ENCODE measurements around the gene DDAH2. TPM values are rescaled to one million over a fixed set of nuclear protein-coding genes. Genes with fewer than 3 reads are reported as not detected.

DDAH2 gene
- total RNA-seq, 1 donor from 2014 or later: 12.2 TPM

- intact Hi-C loops (cut with micrococcal nuclease): no loop called here
Observed at GRCh38 chr6:31691564-31692108, 37.5 kb downstream of the DDAH2 start.

DNA sequence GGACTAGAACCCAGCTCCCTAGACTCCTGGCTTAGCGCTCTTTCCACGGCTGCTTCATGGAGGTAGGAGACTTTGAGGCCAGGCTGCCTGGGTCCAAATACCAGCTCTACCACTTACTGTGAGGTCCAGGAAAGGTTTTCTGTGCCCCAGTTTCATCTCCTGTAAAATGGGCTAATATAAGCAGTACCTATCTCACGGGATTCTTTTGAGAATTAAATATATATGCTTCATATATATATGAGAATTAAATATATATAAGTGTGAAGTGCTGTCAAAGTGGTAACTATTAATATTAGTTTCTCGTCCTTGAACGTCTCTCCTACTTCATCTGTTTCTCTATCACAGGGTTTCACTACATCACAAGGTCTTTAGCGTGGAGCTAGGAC is 38.0 kb downstream of the DDAH2 start:
- intact Hi-C loops (cut with micrococcal nuclease): no loop called here

GRCh38 chr6:31690231-31691077 is 38.6 kb downstream of the DDAH2 start:
- intact Hi-C loops (cut with micrococcal nuclease): no loop called here

- intact Hi-C loops (cut with micrococcal nuclease): no loop called here
Observed at GRCh38 chr6:31689249-31690110, 39.6 kb downstream of the DDAH2 start.

DNA sequence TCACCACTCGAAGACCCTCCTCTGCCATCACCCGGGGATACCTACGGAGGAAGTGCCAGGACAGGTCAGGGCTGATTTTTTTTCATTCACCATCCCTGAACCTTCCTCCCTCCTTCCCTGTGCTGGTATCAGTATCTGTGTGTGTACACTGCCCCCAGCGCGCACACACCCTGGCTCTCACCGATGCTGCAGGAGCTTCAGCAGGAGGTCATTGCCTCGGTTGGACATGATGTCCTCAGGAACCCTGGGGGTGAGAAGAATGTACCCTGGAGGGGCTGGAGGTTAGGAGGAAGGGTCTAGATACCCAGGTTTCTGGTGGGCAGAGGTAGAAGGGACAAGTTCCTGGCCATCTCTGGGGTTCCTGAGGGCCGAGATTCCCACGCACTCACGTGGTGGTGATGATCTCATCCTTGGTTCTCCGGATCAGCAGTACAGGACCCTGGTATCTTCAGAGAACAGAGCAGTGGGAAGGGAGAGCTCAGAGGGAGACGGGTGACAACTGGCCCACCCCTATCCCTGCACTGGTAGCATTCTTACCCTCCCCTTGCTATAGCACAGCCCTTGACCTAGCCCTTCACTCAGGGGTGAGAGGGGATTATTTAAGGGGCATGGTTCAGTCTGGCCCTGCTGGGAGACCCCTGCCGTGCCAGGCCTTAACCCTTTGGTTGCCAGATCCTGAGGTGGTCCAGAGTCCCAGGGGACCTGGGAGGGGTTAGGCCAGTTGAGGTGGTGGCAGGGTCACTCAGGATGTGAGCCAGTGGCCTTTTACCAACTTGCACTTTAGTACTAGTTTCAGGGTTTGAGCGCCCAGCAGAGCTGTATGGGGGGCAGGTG is 41.0 kb downstream of the DDAH2 start:
- intact Hi-C loops (cut with micrococcal nuclease): no loop called here

DNA sequence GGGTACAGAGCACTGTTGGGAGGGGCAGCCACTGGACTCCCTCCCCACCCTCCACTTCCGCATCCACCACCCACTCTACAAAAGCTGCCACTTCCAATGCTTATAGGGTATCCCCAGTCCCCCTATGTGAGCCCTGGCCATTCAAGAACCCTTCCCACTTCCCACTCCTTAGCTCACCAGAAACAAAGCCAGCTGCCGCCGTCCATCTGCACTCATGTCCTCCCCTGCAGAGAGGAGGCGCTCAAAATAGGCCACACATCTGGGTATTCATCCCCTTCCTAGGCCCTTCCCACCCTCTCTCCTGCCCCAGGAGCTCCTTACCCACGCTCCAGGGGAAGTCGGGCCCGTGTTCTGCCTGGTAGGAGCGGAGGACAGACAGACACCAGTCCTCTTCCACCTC is 41.8 kb downstream of the DDAH2 start:
- intact Hi-C loops (cut with micrococcal nuclease): no loop called here

DNA sequence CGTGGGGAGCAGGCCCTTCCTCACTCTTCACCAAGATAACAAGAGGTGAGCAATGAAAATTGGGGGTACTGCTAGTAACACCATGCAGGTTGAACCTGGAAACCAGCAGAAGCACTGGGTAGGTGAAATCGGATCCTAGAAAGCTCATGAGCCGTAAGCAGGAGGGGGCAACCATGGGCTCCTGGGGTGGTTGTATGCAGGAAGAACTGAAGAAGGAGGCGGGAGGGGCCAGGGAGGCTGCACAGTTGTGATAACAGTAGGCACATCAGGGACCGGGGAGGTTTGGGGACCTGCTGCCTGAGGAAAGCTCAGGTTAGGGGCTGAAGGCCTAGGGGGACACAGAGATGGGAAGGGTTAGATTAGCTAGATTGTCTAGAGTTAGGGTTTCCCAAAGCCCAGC is 42.6 kb downstream of the DDAH2 start:
- intact Hi-C loops (cut with micrococcal nuclease): no loop called here

- intact Hi-C loops (cut with micrococcal nuclease): no loop called here
Observed at GRCh38 chr6:31683591-31683990, 45.5 kb downstream of the DDAH2 start.

DNA sequence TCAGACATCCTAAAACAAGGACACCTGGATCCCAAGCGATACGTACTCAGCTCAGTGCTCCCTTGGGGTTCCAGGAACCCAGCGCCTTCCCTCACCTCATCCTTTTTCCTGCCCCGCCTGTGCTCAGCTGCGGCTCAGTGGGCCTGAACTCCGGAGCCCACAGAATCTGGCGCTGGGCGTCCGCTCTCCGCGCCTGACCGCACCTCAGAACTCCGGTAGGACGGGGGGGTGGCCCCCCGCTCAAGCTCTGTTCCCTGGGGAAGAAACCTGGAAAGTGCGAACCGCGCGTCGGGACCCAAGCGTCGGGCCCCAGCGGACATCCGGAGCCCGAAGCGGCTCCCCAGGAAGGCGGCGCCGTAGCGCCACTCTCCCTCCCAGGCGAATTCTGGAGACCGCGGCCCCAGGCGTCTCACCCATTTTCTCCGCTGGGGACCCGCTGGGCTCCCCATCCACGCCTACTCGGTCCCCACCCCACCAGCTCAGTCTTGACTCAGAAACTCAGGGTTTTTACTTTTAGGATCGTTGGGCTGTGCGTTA is 47.9 kb downstream of the DDAH2 start:
- intact Hi-C loops (cut with micrococcal nuclease): loop anchor here (1.0 kb wide), 2 partner anchors 21 to 88 kb away; no protein-coding TSS in a partner anchor

- intact Hi-C loops (cut with micrococcal nuclease): loop anchor here (1.0 kb wide), 6 partner anchors 15 to 183 kb away; partner anchors contain the start of gene DDAH2
Observed at GRCh38 chr6:31680226-31681134, 48.6 kb downstream of the DDAH2 start, which contains the start of gene LY6G5C. LY6G5C (minus strand) TSS chr6:31681067; CDS start chr6:31680373, 694 bp downstream.

DNA sequence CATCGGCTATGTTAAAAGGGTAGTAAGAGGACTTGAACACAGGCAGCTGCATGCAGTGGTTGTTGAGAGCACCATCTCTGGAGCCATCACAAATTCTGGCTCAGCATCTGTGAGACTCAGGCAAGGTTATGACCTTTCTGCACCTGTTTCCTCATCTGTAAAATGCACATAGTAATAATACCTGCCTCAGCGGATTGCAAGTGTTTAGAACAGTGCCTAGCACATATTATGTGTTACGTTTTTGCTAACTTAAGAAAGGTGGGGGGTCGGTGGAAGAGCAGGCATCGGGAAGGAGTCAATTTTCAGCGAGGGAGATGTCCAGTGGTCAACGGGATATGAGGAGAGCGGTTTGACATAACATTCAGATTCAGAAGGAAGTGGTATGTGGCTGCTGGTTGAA is 51.1 kb downstream of the DDAH2 start:
- intact Hi-C loops (cut with micrococcal nuclease): no loop called here

Other genes starting within 250 kb of the DDAH2 start
- 55.3 and 58.5 TPM in 2 replicates for gene MICB, start 231.2 kb downstream of the DDAH2 start, total RNA-seq
- not detected in 2 replicates for gene MCCD1, start 200.3 kb downstream of the DDAH2 start, total RNA-seq
- 422 and 431 TPM in 2 replicates for gene DDX39B, start 187.3 kb downstream of the DDAH2 start, total RNA-seq
- 1.2 and 1.4 TPM in 2 replicates for gene ATP6V1G2, start 182.7 kb downstream of the DDAH2 start, total RNA-seq
- gene NFKBIL1, start 181.7 kb downstream of the DDAH2 start, total RNA-seq: 14.5 and 16.4 TPM in 2 replicates
- gene LTA, start 157.0 kb downstream of the DDAH2 start, total RNA-seq: 204 and 212 TPM in 2 replicates
- gene TNF, start 153.7 kb downstream of the DDAH2 start, total RNA-seq: 171 and 172 TPM in 2 replicates
- 2,430 and 2,468 TPM in 2 replicates for gene LTB, start 146.9 kb downstream of the DDAH2 start, total RNA-seq
- 149 and 171 TPM in 2 replicates for gene LST1, start 143.0 kb downstream of the DDAH2 start, total RNA-seq
- 48.5 and 52.7 TPM in 2 replicates for gene NCR3, start 136.3 kb downstream of the DDAH2 start, total RNA-seq
- 47.7 and 54.0 TPM in 2 replicates for gene AIF1, start 114.1 kb downstream of the DDAH2 start, total RNA-seq
- 230 and 237 TPM in 2 replicates for gene PRRC2A, start 108.6 kb downstream of the DDAH2 start, total RNA-seq
- 262 and 284 TPM in 2 replicates for gene BAG6, start 76.6 kb downstream of the DDAH2 start, total RNA-seq
- gene APOM, start 73.4 kb downstream of the DDAH2 start, total RNA-seq: 1.9 and 2.0 TPM in 2 replicates
- gene C6orf47, start 68.5 kb downstream of the DDAH2 start, total RNA-seq: 24.7 and 25.7 TPM in 2 replicates
- gene GPANK1, start 64.3 kb downstream of the DDAH2 start, total RNA-seq: 29.3 and 30.0 TPM in 2 replicates
- 219 and 224 TPM in 2 replicates for gene CSNK2B, start 63.2 kb downstream of the DDAH2 start, total RNA-seq
- gene LY6G5B, start 59.3 kb downstream of the DDAH2 start, total RNA-seq: 27.5 and 29.1 TPM in 2 replicates
- gene LY6G5C, start 48.2 kb downstream of the DDAH2 start, total RNA-seq: 6.3 TPM in 2 replicates
- 53.6 and 59.7 TPM in 2 replicates for gene ABHD16A, start 26.0 kb downstream of the DDAH2 start, total RNA-seq
- not detected in 2 replicates for gene LY6G6F, start 22.4 kb downstream of the DDAH2 start, total RNA-seq
- gene LY6G6D, start 14.0 kb downstream of the DDAH2 start, total RNA-seq: not detected in 2 replicates
- 0.41 TPM in 1 of 2 replicates, not detected in the other for gene LY6G6C, start 7.6 kb downstream of the DDAH2 start, total RNA-seq
- gene MPIG6B, start 5.9 kb downstream of the DDAH2 start, total RNA-seq: not detected in 2 replicates
- gene CLIC1, start 7.2 kb upstream of the DDAH2 start, total RNA-seq: 517 and 529 TPM in 2 replicates
- gene MSH5, start 10.7 kb upstream of the DDAH2 start, total RNA-seq: 47.8 and 51.5 TPM in 2 replicates
- gene SAPCD1, start 33.4 kb upstream of the DDAH2 start, total RNA-seq: 12.2 and 12.8 TPM in 2 replicates
- gene VWA7, start 48.0 kb upstream of the DDAH2 start, total RNA-seq: 6.0 and 6.2 TPM in 2 replicates
- 77.4 and 78.9 TPM in 2 replicates for gene VARS1, start 66.5 kb upstream of the DDAH2 start, total RNA-seq
- 85.4 and 89.3 TPM in 2 replicates for gene LSM2, start 77.7 kb upstream of the DDAH2 start, total RNA-seq
- gene HSPA1L, start 86.0 kb upstream of the DDAH2 start, total RNA-seq: 3.7 TPM in 2 replicates
- gene HSPA1A, start 86.2 kb upstream of the DDAH2 start, total RNA-seq: 155 and 159 TPM in 2 replicates
- 82.7 and 85.0 TPM in 2 replicates for gene HSPA1B, start 98.4 kb upstream of the DDAH2 start, total RNA-seq
- 33.2 and 33.8 TPM in 2 replicates for gene NEU1, start 133.5 kb upstream of the DDAH2 start, total RNA-seq
- 0.34 TPM in 1 of 2 replicates, not detected in the other for gene SLC44A4, start 149.7 kb upstream of the DDAH2 start, total RNA-seq
- gene EHMT2, start 168.4 kb upstream of the DDAH2 start, total RNA-seq: 61.0 and 61.6 TPM in 2 replicates
- gene ZBTB12, start 172.8 kb upstream of the DDAH2 start, total RNA-seq: 2.0 and 2.2 TPM in 2 replicates
- gene C2, start 198.4 kb upstream of the DDAH2 start, total RNA-seq: 0.12 and 1.7 TPM in 2 replicates
- gene CFB, start 216.8 kb upstream of the DDAH2 start, total RNA-seq: 0.22 and 0.59 TPM in 2 replicates
- gene NELFE, start 229.7 kb upstream of the DDAH2 start, total RNA-seq: 75.3 and 83.4 TPM in 2 replicates
- gene SKIC2, start 229.9 kb upstream of the DDAH2 start, total RNA-seq: 93.7 and 100 TPM in 2 replicates
- 19.9 and 20.8 TPM in 2 replicates for gene DXO, start 242.8 kb upstream of the DDAH2 start, total RNA-seq